Loucy (cell line): ENCODE measurements around the gene IER3.

Experiments used
- H2AFZ ChIP-seq: fragments of 200-600 bp; sonication (generic); 2 replicates; pipeline ENCODE4 v1.6.0; 2016; ENCODE audit warnings: antibody characterized with exemption, mild to moderate bottlenecking, low read length, moderate library complexity
- H3F3A ChIP-seq: fragments of 200-600 bp; 2 replicates; pipeline ENCODE4 v1.6.0; 2016; ENCODE audit warnings: antibody characterized with exemption, low read depth, mild to moderate bottlenecking
- H3K27me3 ChIP-seq: fragments of 200-600 bp; sonication (generic); 2 replicates; pipeline ENCODE4 v1.6.1; 2014; ENCODE audit warnings: low read length, mild to moderate bottlenecking; ENCODE audit not compliant: insufficient read depth, poor library complexity, severe bottlenecking
- H3K36me3 ChIP-seq: fragments of 200-600 bp; sonication (generic); 2 replicates; pipeline ENCODE4 v1.6.1; 2016; ENCODE audit warnings: low read length; ENCODE audit not compliant: insufficient read depth
- H3K4me1 ChIP-seq: fragments of 200-600 bp; sonication (generic); 2 replicates; pipeline ENCODE4 v1.5.1; 2014; ENCODE audit warnings: low read length, mild to moderate bottlenecking; ENCODE audit not compliant: insufficient read depth, poor library complexity, severe bottlenecking
- H3K4me2 ChIP-seq: fragments of 200-600 bp; sonication (generic); 2 replicates; pipeline ENCODE4 v1.6.0; 2014; ENCODE audit warnings: antibody characterized with exemption, low read length, low read depth, mild to moderate bottlenecking; ENCODE audit not compliant: poor library complexity, severe bottlenecking
- H3K4me3 ChIP-seq: fragments of 200-600 bp; sonication (generic); 2 replicates; pipeline ENCODE4 v1.5.1; 2014; ENCODE audit warnings: low read length, mild to moderate bottlenecking, mixed read lengths; ENCODE audit not compliant: poor library complexity, severe bottlenecking
- H3K79me2 ChIP-seq: fragments of 200-600 bp; sonication (generic); 2 replicates; pipeline ENCODE4 v1.6.1; 2014; ENCODE audit warnings: low read length; ENCODE audit not compliant: insufficient read depth
- H3K9ac ChIP-seq: fragments of 200-600 bp; sonication (generic); 2 replicates; pipeline ENCODE4 v1.6.0; 2014; ENCODE audit warnings: mild to moderate bottlenecking, low read depth, low read length, moderate library complexity; ENCODE audit not compliant: poor library complexity, severe bottlenecking
- H3K9me2 ChIP-seq: fragments of 200-600 bp; sonication (generic); replicated peaks from 2 replicates; pipeline ENCODE4 v1.6.1; 2016; ENCODE audit warnings: low read depth, low read length, mixed read lengths
- H3K9me3 ChIP-seq: fragments of 200-600 bp; sonication (generic); 2 replicates; pipeline ENCODE4 v1.6.1; 2014; ENCODE audit warnings: mild to moderate bottlenecking, antibody characterized with exemption, low read length, low read depth; ENCODE audit not compliant: insufficient read depth
- H4K20me1 ChIP-seq: fragments of 200-600 bp; sonication (generic); 2 replicates; pipeline ENCODE4 v1.6.0; 2014; ENCODE audit warnings: antibody characterized with exemption, low read length, mild to moderate bottlenecking; ENCODE audit not compliant: insufficient read depth, poor library complexity, severe bottlenecking
- EZH2phosphoT487 ChIP-seq: fragments of 200-600 bp; IDR thresholded peaks from 2 replicates; pipeline ENCODE4 v1.6.1; 2018; ENCODE audit warnings: antibody characterized with exemption, mild to moderate bottlenecking, moderate library complexity, borderline replicate concordance
- TF ChIP-seq, protein P1 (sequence below): fragments of 200-600 bp; sonication (generic); conservative IDR thresholded peaks from 2 replicates; pipeline ENCODE4 v1.5.1; 2014; ENCODE audit warnings: mild to moderate bottlenecking, antibody characterized with exemption, low read length

Gene IER3

DNA sequence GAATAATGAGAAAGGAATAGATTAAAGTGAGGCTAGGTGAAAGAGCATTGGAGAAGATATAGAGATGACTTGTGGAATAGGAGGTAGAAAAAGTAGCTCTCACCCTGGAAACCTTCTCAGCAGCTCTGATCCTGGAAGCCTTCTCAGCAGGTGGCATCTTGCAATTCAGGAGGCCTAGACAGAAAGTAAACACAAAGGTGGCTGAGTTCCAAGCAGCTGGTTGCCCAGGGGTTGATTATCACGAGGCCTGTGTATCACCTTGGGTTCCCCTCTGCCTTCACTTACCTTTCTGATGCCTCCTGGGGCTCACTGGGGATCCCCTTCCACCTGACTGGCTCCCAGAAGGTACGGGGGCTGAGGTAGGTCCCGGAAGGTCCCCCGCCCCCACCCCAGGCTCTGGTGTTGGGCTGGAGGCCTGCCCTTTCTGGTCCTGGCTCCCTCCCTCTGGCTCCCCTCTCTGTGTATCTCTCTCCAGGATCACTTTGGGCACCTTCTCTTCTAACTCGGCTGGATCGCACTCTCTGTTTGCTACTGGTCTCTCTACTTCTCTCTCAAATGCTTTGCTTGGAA, 37.0 kb downstream of the IER3 start:
- no peaks in the 10 kb centered on the region for H4K20me1 ChIP-seq
- H3K9me3 ChIP-seq: no peaks in the 10 kb centered on the region
- no peaks in the 10 kb centered on the region for H3K9me2 ChIP-seq
- H3F3A ChIP-seq: no peaks in the 10 kb centered on the region
- H3K79me2 ChIP-seq: peaks cover 18% of the 10 kb centered on the region
- H3K9ac ChIP-seq: no peak overlapping the region
- H2AFZ ChIP-seq: no peak overlapping the region
- H3K4me1 ChIP-seq: peaks cover 18% of the 10 kb centered on the region
- no peak overlapping the region for H3K4me3 ChIP-seq
- no peak overlapping the region for H3K4me2 ChIP-seq
- peaks cover 23% of the 10 kb centered on the region; the same call in 1 of the 2 replicates for H3K36me3 ChIP-seq
- no peaks in the 10 kb centered on the region for H3K27me3 ChIP-seq
- TF ChIP-seq, protein P1, sequence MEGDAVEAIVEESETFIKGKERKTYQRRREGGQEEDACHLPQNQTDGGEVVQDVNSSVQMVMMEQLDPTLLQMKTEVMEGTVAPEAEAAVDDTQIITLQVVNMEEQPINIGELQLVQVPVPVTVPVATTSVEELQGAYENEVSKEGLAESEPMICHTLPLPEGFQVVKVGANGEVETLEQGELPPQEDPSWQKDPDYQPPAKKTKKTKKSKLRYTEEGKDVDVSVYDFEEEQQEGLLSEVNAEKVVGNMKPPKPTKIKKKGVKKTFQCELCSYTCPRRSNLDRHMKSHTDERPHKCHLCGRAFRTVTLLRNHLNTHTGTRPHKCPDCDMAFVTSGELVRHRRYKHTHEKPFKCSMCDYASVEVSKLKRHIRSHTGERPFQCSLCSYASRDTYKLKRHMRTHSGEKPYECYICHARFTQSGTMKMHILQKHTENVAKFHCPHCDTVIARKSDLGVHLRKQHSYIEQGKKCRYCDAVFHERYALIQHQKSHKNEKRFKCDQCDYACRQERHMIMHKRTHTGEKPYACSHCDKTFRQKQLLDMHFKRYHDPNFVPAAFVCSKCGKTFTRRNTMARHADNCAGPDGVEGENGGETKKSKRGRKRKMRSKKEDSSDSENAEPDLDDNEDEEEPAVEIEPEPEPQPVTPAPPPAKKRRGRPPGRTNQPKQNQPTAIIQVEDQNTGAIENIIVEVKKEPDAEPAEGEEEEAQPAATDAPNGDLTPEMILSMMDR: no peak
- TF ChIP-seq EZH2phosphoT487: no peak

DNA sequence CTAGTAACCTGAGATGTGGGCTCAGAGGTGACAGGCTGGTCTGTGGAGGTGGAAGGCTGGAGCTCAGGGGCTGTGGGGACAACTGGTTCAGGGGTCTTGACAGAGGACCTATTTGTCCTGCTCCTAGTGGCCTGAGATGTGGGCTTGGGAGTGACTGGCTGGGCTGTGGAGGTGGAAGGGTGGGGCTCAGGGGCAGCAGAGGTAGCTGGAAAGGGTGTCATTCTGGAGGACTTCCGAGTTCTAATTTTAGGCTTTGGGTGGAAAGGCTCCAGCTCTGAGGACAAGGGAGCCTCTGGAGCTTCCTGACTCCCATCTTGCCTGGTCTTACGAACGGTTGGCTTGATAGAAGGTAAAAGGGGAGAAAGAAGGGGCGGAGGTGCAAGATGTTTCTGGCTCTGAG, 38.7 kb downstream of the IER3 start:
- H3K9me2 ChIP-seq: no peaks in the 10 kb centered on the region
- H3K4me2 ChIP-seq: no peak overlapping the region
- no peaks in the 10 kb centered on the region for H3K27me3 ChIP-seq
- no peak overlapping the region for H3K4me3 ChIP-seq
- peaks cover under 1% of the 10 kb centered on the region for H3K4me1 ChIP-seq
- H2AFZ ChIP-seq: no peak overlapping the region
- peaks cover 30% of the 10 kb centered on the region; the same call in 1 of the 2 replicates for H3K36me3 ChIP-seq
- no peaks in the 10 kb centered on the region for H3F3A ChIP-seq
- no peak overlapping the region for H3K9ac ChIP-seq
- TF ChIP-seq, protein P1: no peak
- no peak for TF ChIP-seq EZH2phosphoT487
- peaks cover 6% of the 10 kb centered on the region; the same call in 1 of the 2 replicates for H3K79me2 ChIP-seq
- no peaks in the 10 kb centered on the region for H3K9me3 ChIP-seq
- H4K20me1 ChIP-seq: no peaks in the 10 kb centered on the region

DNA sequence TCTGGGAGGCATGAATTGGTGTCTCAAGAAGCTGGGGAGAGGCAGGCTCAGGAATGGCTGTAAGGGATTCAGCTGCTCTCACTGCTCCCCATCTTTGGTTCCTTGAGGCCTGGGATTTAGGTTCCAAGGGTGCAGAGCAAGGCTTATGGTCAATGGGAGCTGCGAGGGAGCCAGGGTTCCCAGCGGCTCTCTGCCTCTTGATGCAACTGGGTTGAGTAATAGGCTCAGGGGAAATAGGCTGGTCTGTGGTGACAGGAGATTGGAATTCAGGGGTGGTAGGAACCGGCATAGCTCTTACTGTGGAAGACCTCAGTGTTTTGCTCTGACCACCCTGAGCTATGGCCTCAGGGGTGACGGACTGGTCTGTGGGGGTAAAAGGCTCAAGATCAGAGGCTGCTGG, 40.5 kb downstream of the IER3 start:
- no peaks in the 10 kb centered on the region; the same call in 1 of the 2 replicates for H3K79me2 ChIP-seq
- H3K27me3 ChIP-seq: no peaks in the 10 kb centered on the region
- no peaks in the 10 kb centered on the region for H3K4me1 ChIP-seq
- H3K9me2 ChIP-seq: no peaks in the 10 kb centered on the region
- H3K9me3 ChIP-seq: no peaks in the 10 kb centered on the region
- H3K4me2 ChIP-seq: no peak overlapping the region
- TF ChIP-seq, protein P1: no peak
- no peak for TF ChIP-seq EZH2phosphoT487
- H3K9ac ChIP-seq: no peak overlapping the region
- H3F3A ChIP-seq: no peaks in the 10 kb centered on the region
- H3K4me3 ChIP-seq: no peak overlapping the region
- no peak overlapping the region for H2AFZ ChIP-seq
- H4K20me1 ChIP-seq: no peaks in the 10 kb centered on the region
- peaks cover 33% of the 10 kb centered on the region; the same call in 1 of the 2 replicates for H3K36me3 ChIP-seq
